Astrocyte (in vitro differentiated cells and primary cell): Measurements from ENCODE around the gene MOV10.

Experiments
- EZH2 ChIP-seq: IDR thresholded peaks from 2 replicates; pipeline ENCODE4 v1.6.1; 2012; ENCODE audit warnings: mild to moderate bottlenecking, low read length, inconsistent platforms; ENCODE audit not compliant: insufficient read depth
- TF ChIP-seq, protein P1 (sequence below): IDR thresholded peaks from 2 replicates; pipeline ENCODE4 v1.5.1; 2011; ENCODE audit warnings: low read depth, mild to moderate bottlenecking, inconsistent platforms, low read length, moderate library complexity; ENCODE audit not compliant: insufficient read depth

DNA sequence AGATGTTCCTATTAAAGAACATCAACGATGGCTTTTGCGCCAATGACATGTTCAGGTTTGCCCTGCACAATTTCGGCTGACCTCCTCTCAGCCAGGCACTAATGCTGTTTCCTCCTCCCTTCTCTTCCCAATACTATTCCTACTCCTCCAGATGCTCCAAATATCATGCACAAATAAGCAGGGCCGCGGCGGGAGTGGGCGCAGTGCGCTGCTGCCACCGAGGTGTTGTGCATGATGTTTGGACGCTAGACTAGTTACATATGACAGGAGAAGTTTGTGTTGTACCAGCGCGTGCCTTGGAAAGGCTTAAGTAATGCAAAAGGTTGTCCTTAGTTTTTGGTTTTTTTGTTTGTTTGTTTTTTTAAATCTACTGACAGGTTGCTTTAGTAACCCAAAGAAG lies 73.9 kb downstream of the MOV10 start:
- TF ChIP-seq EZH2: no peak
- TF ChIP-seq, protein P1, sequence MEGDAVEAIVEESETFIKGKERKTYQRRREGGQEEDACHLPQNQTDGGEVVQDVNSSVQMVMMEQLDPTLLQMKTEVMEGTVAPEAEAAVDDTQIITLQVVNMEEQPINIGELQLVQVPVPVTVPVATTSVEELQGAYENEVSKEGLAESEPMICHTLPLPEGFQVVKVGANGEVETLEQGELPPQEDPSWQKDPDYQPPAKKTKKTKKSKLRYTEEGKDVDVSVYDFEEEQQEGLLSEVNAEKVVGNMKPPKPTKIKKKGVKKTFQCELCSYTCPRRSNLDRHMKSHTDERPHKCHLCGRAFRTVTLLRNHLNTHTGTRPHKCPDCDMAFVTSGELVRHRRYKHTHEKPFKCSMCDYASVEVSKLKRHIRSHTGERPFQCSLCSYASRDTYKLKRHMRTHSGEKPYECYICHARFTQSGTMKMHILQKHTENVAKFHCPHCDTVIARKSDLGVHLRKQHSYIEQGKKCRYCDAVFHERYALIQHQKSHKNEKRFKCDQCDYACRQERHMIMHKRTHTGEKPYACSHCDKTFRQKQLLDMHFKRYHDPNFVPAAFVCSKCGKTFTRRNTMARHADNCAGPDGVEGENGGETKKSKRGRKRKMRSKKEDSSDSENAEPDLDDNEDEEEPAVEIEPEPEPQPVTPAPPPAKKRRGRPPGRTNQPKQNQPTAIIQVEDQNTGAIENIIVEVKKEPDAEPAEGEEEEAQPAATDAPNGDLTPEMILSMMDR: no peak
